ENCODE data around the gene PCDH9. TPM values are rescaled to one million over a fixed set of nuclear protein-coding genes. Genes with fewer than 3 reads are reported as not detected.

The PCDH9 gene
- total RNA-seq, 1 donor from 2014 or later, result 0.20 TPM

GRCh38 chr13:67225252-67226159 lies 4.6 kb downstream of the PCDH9 start:
- DNase-seq (ENCODE audit: low read depth in 2 of 2), result no peak

- peak; percentile 88 to 90 for DNase-seq (ENCODE audit: low read depth in 2 of 2)
Observed at GRCh38 chr13:67224148-67224846, 5.8 kb downstream of the PCDH9 start.

- no peak for DNase-seq (ENCODE audit: low read depth in 2 of 2)
Observed at GRCh38 chr13:67223742-67224141, 6.4 kb downstream of the PCDH9 start.

- DNase-seq (ENCODE audit: low read depth in 2 of 2), result peak in 1 of 2 donors; percentile 44
Observed at GRCh38 chr13:67223024-67223423, 7.1 kb downstream of the PCDH9 start.

GRCh38 chr13:67221630-67222226 lies 8.4 kb downstream of the PCDH9 start:
- no peak for DNase-seq (ENCODE audit: low read depth in 2 of 2)

GRCh38 chr13:67219113-67219512 lies 11.0 kb downstream of the PCDH9 start:
- no peak for DNase-seq (ENCODE audit: low read depth in 2 of 2)

GRCh38 chr13:67217880-67218279 lies 12.3 kb downstream of the PCDH9 start:
- no peak for DNase-seq (ENCODE audit: low read depth in 2 of 2)

GRCh38 chr13:67216864-67217263 lies 13.3 kb downstream of the PCDH9 start:
- DNase-seq (ENCODE audit: low read depth in 2 of 2), result no peak

- DNase-seq (ENCODE audit: low read depth in 2 of 2), result no peak
Observed at GRCh38 chr13:67210208-67210607, 19.9 kb downstream of the PCDH9 start.

GRCh38 chr13:67208552-67208951 lies 21.6 kb downstream of the PCDH9 start:
- DNase-seq (ENCODE audit: low read depth in 2 of 2), result no peak

GRCh38 chr13:67204764-67205163 lies 25.4 kb downstream of the PCDH9 start:
- DNase-seq (ENCODE audit: low read depth in 2 of 2), result peak in 1 of 2 donors; percentile 15

- DNase-seq (ENCODE audit: low read depth in 2 of 2), result no peak
Observed at GRCh38 chr13:67200605-67201004, 29.5 kb downstream of the PCDH9 start.

GRCh38 chr13:67200183-67200582 lies 30.0 kb downstream of the PCDH9 start:
- DNase-seq (ENCODE audit: low read depth in 2 of 2), result no peak

GRCh38 chr13:67197704-67198103 lies 32.4 kb downstream of the PCDH9 start:
- no peak for DNase-seq (ENCODE audit: low read depth in 2 of 2)

GRCh38 chr13:67193979-67194378 lies 36.2 kb downstream of the PCDH9 start:
- DNase-seq (ENCODE audit: low read depth in 2 of 2), result no peak

GRCh38 chr13:67192751-67193150 lies 37.4 kb downstream of the PCDH9 start:
- DNase-seq (ENCODE audit: low read depth in 2 of 2), result peak in 1 of 2 donors; percentile 54

- no peak for DNase-seq (ENCODE audit: low read depth in 2 of 2)
Observed at GRCh38 chr13:67186995-67187569, 43.1 kb downstream of the PCDH9 start.

GRCh38 chr13:67184247-67184646 lies 45.9 kb downstream of the PCDH9 start:
- no peak for DNase-seq (ENCODE audit: low read depth in 2 of 2)

- peak; percentile 0 to 42 for DNase-seq (ENCODE audit: low read depth in 2 of 2)
Observed at GRCh38 chr13:67183151-67183550, 47.0 kb downstream of the PCDH9 start.

GRCh38 chr13:67175836-67176459 lies 54.2 kb downstream of the PCDH9 start:
- no peak for DNase-seq (ENCODE audit: low read depth in 2 of 2)

- no peak for DNase-seq (ENCODE audit: low read depth in 2 of 2)
Observed at GRCh38 chr13:67168384-67168783, 61.8 kb downstream of the PCDH9 start.

Data from lung microvascular endothelial cell (primary cell).